Loucy (cell line): ENCODE results near the gene SIPA1L3.
A peak's percentile ranks its signal among the peaks of the same experiment; 100 is the strongest.

Experiments used
- H2AFZ ChIP-seq: fragments of 200-600 bp; sonication (generic); 2 replicates; pipeline ENCODE4 v1.6.0; 2016; ENCODE audit warnings: antibody characterized with exemption, mild to moderate bottlenecking, low read length, moderate library complexity
- H3F3A ChIP-seq: fragments of 200-600 bp; 2 replicates; pipeline ENCODE4 v1.6.0; 2016; ENCODE audit warnings: antibody characterized with exemption, low read depth, mild to moderate bottlenecking
- H3K27me3 ChIP-seq: fragments of 200-600 bp; sonication (generic); 2 replicates; pipeline ENCODE4 v1.6.1; 2014; ENCODE audit warnings: low read length, mild to moderate bottlenecking; ENCODE audit not compliant: insufficient read depth, poor library complexity, severe bottlenecking
- H3K36me3 ChIP-seq: fragments of 200-600 bp; sonication (generic); 2 replicates; pipeline ENCODE4 v1.6.1; 2016; ENCODE audit warnings: low read length; ENCODE audit not compliant: insufficient read depth
- H3K4me1 ChIP-seq: fragments of 200-600 bp; sonication (generic); 2 replicates; pipeline ENCODE4 v1.5.1; 2014; ENCODE audit warnings: low read length, mild to moderate bottlenecking; ENCODE audit not compliant: insufficient read depth, poor library complexity, severe bottlenecking
- H3K4me2 ChIP-seq: fragments of 200-600 bp; sonication (generic); 2 replicates; pipeline ENCODE4 v1.6.0; 2014; ENCODE audit warnings: antibody characterized with exemption, low read length, low read depth, mild to moderate bottlenecking; ENCODE audit not compliant: poor library complexity, severe bottlenecking
- H3K4me3 ChIP-seq: fragments of 200-600 bp; sonication (generic); 2 replicates; pipeline ENCODE4 v1.5.1; 2014; ENCODE audit warnings: low read length, mild to moderate bottlenecking, mixed read lengths; ENCODE audit not compliant: poor library complexity, severe bottlenecking
- H3K79me2 ChIP-seq: fragments of 200-600 bp; sonication (generic); 2 replicates; pipeline ENCODE4 v1.6.1; 2014; ENCODE audit warnings: low read length; ENCODE audit not compliant: insufficient read depth
- H3K9ac ChIP-seq: fragments of 200-600 bp; sonication (generic); 2 replicates; pipeline ENCODE4 v1.6.0; 2014; ENCODE audit warnings: mild to moderate bottlenecking, low read depth, low read length, moderate library complexity; ENCODE audit not compliant: poor library complexity, severe bottlenecking
- H3K9me2 ChIP-seq: fragments of 200-600 bp; sonication (generic); replicated peaks from 2 replicates; pipeline ENCODE4 v1.6.1; 2016; ENCODE audit warnings: low read depth, low read length, mixed read lengths
- H3K9me3 ChIP-seq: fragments of 200-600 bp; sonication (generic); 2 replicates; pipeline ENCODE4 v1.6.1; 2014; ENCODE audit warnings: mild to moderate bottlenecking, antibody characterized with exemption, low read length, low read depth; ENCODE audit not compliant: insufficient read depth
- H4K20me1 ChIP-seq: fragments of 200-600 bp; sonication (generic); 2 replicates; pipeline ENCODE4 v1.6.0; 2014; ENCODE audit warnings: antibody characterized with exemption, low read length, mild to moderate bottlenecking; ENCODE audit not compliant: insufficient read depth, poor library complexity, severe bottlenecking
- CTCF ChIP-seq: fragments of 200-600 bp; sonication (generic); conservative IDR thresholded peaks from 2 replicates; pipeline ENCODE4 v1.5.1; 2014; ENCODE audit warnings: mild to moderate bottlenecking, antibody characterized with exemption, low read length
- EZH2phosphoT487 ChIP-seq: fragments of 200-600 bp; IDR thresholded peaks from 2 replicates; pipeline ENCODE4 v1.6.1; 2018; ENCODE audit warnings: antibody characterized with exemption, mild to moderate bottlenecking, moderate library complexity, borderline replicate concordance

Gene SIPA1L3

DNA sequence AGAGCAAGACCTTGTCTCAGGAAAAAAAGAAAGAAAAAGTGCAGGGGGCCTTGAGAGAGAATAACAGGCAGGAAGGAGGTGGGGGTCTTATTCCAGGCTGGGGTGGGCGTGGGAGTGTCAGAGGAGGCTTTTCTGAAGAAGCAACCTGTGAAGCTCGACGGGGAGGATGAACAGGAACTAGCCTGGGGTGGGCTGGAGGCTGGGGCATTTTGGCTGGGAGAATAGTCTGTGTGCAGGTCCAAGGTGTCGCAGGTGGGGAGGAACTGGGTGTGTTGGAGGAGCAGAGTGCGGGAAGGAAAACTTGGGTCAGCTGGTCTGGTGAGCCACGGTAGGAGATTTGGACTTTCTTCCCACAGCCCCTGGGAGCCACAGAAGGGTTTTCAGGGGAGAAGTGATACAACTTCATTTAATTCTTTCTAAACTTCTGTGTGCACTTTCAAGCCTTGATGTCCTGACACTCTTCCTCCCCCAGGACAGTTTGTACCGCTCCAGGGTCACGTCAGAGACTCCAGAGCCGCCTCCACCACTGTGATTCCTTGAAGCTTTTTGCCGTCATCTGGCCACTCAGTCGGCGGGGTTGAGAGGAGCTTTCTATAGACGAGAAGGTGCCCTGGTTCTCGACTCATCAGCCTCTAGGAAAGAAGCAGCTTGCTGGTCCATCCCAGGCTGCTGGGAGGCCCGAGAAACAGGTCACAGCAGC is 138.7 kb downstream of the SIPA1L3 start:
- Histone ChIP-seq H3K4me3 (no peak overlapping the region), H3F3A (no peaks in the 10 kb centered on the region), H2AFZ (no peak overlapping the region), H3K9me3 (no peaks in the 10 kb centered on the region), H4K20me1 (no peaks in the 10 kb centered on the region), H3K79me2 (peaks cover 5% of the 10 kb centered on the region; the same call in 1 of the 2 replicates), H3K9me2 (no peaks in the 10 kb centered on the region), H3K4me1 (peaks cover 39% of the 10 kb centered on the region), H3K4me2 (no peak overlapping the region), H3K36me3 (no peaks in the 10 kb centered on the region), H3K9ac (no peak overlapping the region), H3K27me3 (no peaks in the 10 kb centered on the region)
- TF ChIP-seq CTCF (no peak), EZH2phosphoT487 (no peak)

- H3K9me2 ChIP-seq = no peaks in the 10 kb centered on the region
- TF ChIP-seq CTCF = no peak
- no peak for TF ChIP-seq EZH2phosphoT487
- H2AFZ ChIP-seq = no peak overlapping the region
- no peaks in the 10 kb centered on the region for H3K36me3 ChIP-seq
- peak overlapping the region; percentile 10 for H3K9ac ChIP-seq
- no peaks in the 10 kb centered on the region for H3K27me3 ChIP-seq
- no peaks in the 10 kb centered on the region for H3K9me3 ChIP-seq
- peaks cover 5% of the 10 kb centered on the region; the same call in 1 of the 2 replicates for H3K79me2 ChIP-seq
- H4K20me1 ChIP-seq = no peaks in the 10 kb centered on the region
- no peak overlapping the region for H3K4me2 ChIP-seq
- H3F3A ChIP-seq = no peaks in the 10 kb centered on the region
- H3K4me3 ChIP-seq = no peak overlapping the region
- peaks cover 39% of the 10 kb centered on the region for H3K4me1 ChIP-seq
Observed at GRCh38 chr19:38046254-38047048, 139.4 kb downstream of the SIPA1L3 start.

DNA sequence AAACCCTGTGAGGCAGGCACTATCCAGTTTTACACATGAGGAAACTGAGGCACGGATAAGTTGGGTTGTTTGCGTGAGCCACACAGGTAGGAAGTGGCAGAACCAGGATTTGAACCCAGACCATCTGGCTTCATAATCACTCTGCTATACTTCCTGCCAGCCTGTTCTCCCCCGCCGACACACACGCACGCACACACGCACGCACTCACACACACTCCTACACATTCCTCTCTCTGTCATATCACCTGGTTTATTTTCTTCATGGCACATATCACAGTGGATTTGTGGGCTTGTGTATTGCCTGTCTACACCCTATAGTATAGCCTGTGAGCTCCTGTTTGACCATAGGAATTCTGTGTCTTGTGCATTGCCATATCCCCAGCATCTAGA is 140.0 kb downstream of the SIPA1L3 start:
- no peaks in the 10 kb centered on the region for H3F3A ChIP-seq
- no peaks in the 10 kb centered on the region for H3K9me3 ChIP-seq
- TF ChIP-seq EZH2phosphoT487 (no peak), CTCF (no peak)
- H3K27me3 ChIP-seq = no peaks in the 10 kb centered on the region
- no peak overlapping the region for H3K9ac ChIP-seq
- H3K4me1 ChIP-seq = peaks cover 39% of the 10 kb centered on the region
- H4K20me1 ChIP-seq = no peaks in the 10 kb centered on the region
- no peak overlapping the region for H3K4me3 ChIP-seq
- H3K9me2 ChIP-seq = no peaks in the 10 kb centered on the region
- no peak overlapping the region for H3K4me2 ChIP-seq
- peaks cover 5% of the 10 kb centered on the region; the same call in 1 of the 2 replicates for H3K79me2 ChIP-seq
- H2AFZ ChIP-seq = no peak overlapping the region
- H3K36me3 ChIP-seq = no peaks in the 10 kb centered on the region
